ENCODE measurements around the gene SLIT1.

The SLIT1 gene

GRCh38 chr10:97120370-97120769, 65.4 kb downstream of the SLIT1 start:
- no peak for DNase-seq (ENCODE audit: low read depth)
- in situ Hi-C loops (cut with HindIII; ENCODE audit: low sequenced_read_pairs), result no loop called here
- H3K4me3 ChIP-seq (ENCODE audit: low read depth, low read length), result no peak overlapping the region
- no peak for TF ChIP-seq CTCF (IDR thresholded peaks at IDR 0.05; ENCODE audit: low read depth, low read length, missing control alignments)

DNA sequence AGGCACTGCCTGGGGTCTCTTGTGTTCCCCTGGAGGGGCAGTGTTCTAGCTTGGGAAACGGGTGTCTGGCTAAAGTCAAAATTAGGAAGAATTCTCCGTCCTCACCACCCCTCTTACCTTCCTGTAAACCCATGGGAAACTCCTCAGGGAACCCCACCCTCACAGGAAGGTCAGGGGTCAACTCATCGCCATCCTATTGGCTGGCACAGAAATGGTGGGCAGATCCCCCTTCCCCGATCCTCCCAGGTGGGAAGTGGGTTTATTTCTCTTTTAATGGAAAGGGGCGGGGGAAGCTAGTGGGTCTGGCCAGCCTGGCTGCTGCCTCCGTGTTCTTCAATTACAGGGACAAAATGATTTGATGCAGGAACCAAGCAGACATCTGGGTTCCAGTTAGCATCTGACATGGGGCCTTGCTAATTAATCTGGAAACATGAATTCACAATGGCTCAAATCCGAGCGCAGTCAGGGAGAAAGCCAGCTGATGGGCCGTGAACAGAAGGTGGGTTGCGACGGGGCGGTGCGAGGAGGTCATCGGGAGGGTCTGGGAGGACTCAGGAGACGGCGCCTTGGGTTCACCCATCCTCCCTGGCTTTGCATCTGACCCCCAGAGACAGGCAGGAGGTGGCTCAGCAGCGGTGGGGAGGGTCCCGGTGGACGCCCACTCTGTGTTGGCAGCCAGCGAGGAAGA, 66.6 kb downstream of the SLIT1 start:
- in situ Hi-C loops (cut with HindIII; ENCODE audit: low sequenced_read_pairs), result no loop called here
- TF ChIP-seq CTCF (IDR thresholded peaks at IDR 0.05; ENCODE audit: low read depth, low read length, missing control alignments), result no peak

DNA sequence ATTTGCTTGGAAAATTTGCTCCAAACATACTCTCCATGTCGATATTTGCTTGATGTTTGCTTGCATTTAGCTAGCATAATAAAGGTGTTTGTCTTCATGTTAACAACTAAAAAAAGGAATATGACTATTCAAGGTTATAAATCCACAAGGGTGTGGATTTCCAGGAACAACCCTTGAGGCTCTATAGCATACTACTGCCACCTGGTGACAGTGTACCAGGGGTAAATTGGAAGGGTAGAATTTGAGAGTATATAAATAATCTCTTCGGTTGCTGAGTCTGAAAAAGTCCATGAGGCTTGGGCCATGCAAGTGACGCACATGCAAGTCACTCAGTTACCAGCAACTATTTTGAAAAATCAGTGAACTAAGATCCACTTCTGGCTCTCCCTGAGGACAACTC, 68.4 kb downstream of the SLIT1 start:
- DNase-seq (ENCODE audit: low read depth), result no peak
- in situ Hi-C loops (cut with HindIII; ENCODE audit: low sequenced_read_pairs), result no loop called here
- no peak overlapping the region for H3K4me3 ChIP-seq (ENCODE audit: low read depth, low read length)
- TF ChIP-seq CTCF (IDR thresholded peaks at IDR 0.05; ENCODE audit: low read depth, low read length, missing control alignments), result no peak

More for the DNA sequence above, 66.6 kb downstream of the SLIT1 start:
- no peak for DNase-seq (ENCODE audit: low read depth)
- H3K4me3 ChIP-seq (ENCODE audit: low read depth, low read length), result no peak overlapping the region

GRCh38 chr10:97116462-97117162, 69.1 kb downstream of the SLIT1 start:
- H3K4me3 ChIP-seq (ENCODE audit: low read depth, low read length), result no peak overlapping the region
- in situ Hi-C loops (cut with HindIII; ENCODE audit: low sequenced_read_pairs), result no loop called here
- TF ChIP-seq CTCF (IDR thresholded peaks at IDR 0.05; ENCODE audit: low read depth, low read length, missing control alignments), result no peak
- DNase-seq (ENCODE audit: low read depth), result no peak

DNA sequence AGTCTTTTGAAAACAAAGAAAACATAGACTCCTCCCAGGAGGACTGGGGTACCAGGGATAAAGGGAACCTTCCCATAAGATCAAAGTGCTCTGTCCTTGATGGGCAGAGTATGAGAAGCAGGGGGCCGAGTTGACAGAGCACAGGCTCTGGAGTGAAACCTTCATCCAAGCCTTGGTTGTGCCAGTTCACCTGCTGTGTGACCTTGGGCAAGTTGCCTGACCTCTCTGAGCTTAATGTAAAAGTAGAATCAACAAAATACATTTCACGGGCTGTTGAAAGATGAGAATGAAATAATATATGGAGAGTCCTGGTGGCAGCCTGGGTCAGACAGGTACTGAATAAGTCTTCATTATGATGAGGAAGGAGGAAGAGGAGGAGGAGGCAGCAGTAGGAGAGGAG, 69.9 kb downstream of the SLIT1 start:
- TF ChIP-seq CTCF (IDR thresholded peaks at IDR 0.05; ENCODE audit: low read depth, low read length, missing control alignments), result no peak
- DNase-seq (ENCODE audit: low read depth), result no peak
- no peak overlapping the region for H3K4me3 ChIP-seq (ENCODE audit: low read depth, low read length)
- in situ Hi-C loops (cut with HindIII; ENCODE audit: low sequenced_read_pairs), result no loop called here

- in situ Hi-C loops (cut with HindIII; ENCODE audit: low sequenced_read_pairs), result no loop called here
- no peak for TF ChIP-seq CTCF (IDR thresholded peaks at IDR 0.05; ENCODE audit: low read depth, low read length, missing control alignments)
- H3K4me3 ChIP-seq (ENCODE audit: low read depth, low read length), result no peak overlapping the region
- no peak for DNase-seq (ENCODE audit: low read depth)
Observed at GRCh38 chr10:97111615-97112014, 74.1 kb downstream of the SLIT1 start.
